ENCODE measurements around the gene SLC25A10.

SLC25A10 gene

DNA sequence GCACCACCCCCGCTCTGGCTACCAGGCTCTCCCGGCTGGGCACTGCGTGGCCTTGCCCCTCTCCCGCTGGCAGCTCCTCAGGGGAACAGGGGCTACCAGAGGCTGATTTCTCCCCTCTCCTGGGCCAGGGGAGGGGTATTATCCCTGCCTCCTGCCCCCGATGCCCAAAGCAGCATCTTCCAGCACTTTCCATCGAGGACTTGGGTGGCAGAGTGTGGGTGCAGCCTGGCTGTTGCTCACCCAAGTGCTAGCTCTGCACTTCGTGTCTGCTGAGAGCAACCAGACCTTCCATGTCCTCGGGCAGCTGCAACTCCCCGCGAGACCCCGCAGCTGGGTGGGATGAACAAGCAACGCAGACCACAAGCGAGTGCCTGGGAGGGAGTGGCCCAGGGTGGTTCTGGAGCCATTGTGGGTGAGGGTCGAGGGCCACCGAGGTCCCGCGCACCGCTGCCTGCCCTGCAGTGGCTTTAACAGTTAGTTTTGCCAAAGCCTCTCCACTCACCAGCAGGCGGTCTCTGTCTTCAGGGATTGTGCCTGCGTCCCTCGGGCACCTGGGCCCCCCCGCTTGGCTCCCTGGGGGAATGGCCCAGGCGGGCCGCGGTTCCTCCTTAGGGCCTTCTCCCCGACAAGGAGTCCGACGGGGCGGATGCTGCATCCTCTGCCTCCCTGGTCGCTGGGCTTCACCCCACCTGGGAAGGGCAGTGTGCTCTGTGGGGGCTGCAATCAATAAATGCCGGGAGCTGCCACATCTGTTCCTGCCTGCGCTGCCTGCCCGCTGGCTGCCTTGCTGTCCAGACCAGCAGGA is 8.4 kb downstream of the SLC25A10 start:
- H3K9ac ChIP-seq (ENCODE audit: low read length): no peak overlapping the region
- no peaks in the 10 kb centered on the region for H3K36me3 ChIP-seq (ENCODE audit: insufficient read depth, low read length)
- H3K4me1 ChIP-seq (ENCODE audit: insufficient read depth, low read length): no peaks in the 10 kb centered on the region
- no peak overlapping the region for H3K4me3 ChIP-seq (ENCODE audit: low read depth in 1 of 2, low read length in 2 of 2)
- H3K9me3 ChIP-seq (ENCODE audit: low read length): no peaks in the 10 kb centered on the region
- H3K27me3 ChIP-seq (ENCODE audit: control insufficient read depth in 1 of 2, insufficient read depth in 2 of 2, low read length in 2 of 2): no peaks in the 10 kb centered on the region
- H3K27ac ChIP-seq (ENCODE audit: low read depth, low read length): no peak overlapping the region

DNA sequence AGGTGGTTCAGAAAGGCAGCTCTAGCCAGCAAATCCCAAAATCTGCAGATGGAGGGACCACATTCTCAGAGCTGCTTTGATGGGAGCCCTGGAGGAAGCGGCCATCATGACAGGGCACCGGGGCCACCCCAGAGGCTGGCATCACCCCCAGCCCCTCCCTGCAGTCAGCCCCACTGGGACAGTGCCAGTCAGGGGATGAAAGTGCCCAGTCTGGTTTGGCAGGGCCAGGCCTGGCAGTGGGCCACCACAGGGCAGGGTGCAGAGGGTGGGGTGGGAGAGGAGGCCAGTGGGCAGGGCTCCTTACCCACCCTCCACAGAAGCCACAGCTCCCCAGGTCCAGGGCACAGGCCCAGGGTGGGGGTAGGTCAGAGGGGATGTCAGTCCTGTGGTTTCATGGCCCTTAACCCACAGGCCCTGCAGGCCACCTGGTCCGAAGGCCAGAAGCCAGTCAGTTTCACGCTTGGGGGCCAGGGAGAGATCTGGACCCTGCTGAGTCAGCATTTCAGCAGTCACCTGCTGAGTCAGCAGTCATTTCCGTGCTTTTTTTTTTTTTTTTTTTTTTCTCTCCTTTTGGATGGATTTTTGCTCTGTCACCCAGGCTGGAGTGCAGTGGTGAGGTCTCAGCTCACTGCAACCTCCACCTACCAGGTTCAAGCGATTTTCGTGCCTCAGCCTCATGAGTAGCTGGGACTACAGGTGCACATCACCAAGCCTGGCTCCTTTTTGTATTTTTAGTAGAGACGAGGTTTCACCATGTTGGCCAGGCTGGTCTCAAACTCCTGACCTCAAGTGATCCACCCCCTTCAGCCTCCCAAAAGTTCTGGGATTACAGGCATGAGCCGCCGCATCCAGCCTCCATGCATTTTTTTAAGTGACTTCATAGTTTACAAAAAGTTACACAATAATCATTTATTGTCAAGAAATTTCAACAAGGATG is 10.4 kb downstream of the SLC25A10 start:
- Histone ChIP-seq H3K27me3 (ENCODE audit: control insufficient read depth in 1 of 2, insufficient read depth in 2 of 2, low read length in 2 of 2) (no peaks in the 10 kb centered on the region), H3K4me1 (ENCODE audit: insufficient read depth, low read length) (no peaks in the 10 kb centered on the region), H3K27ac (ENCODE audit: low read depth, low read length) (no peak overlapping the region), H3K36me3 (ENCODE audit: insufficient read depth, low read length) (no peaks in the 10 kb centered on the region), H3K9me3 (ENCODE audit: low read length) (no peaks in the 10 kb centered on the region), H3K9ac (ENCODE audit: low read length) (no peak overlapping the region), H3K4me3 (ENCODE audit: low read depth in 1 of 2, low read length in 2 of 2) (no peak overlapping the region)

DNA sequence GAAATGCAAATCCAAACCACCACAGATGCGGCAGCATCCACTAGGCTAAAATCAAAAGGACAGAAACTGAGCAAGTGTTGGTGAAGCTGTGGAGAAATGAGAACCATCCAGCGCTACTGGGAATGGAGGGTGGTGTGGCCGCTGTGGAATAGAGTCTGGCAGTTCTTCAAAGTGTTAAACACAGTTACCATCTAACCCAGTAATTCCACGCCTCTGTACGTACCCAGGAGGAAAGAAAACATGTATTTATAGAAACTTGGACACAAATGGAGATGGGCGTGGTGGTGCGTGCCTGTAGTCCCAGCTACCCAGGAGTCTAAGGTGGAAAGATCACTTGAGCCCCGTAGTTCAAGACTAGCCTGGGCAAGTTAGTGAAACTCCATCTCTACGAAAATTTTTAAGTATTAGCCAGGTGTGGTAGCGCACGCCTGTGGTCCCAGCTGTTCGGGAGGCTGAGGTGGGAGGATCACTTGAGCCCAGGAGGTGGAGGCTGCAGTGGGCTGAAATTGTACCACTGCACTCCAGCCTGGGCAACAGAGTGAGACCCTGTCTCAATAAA is 11.6 kb downstream of the SLC25A10 start:
- H3K27ac ChIP-seq (ENCODE audit: low read depth, low read length): no peak overlapping the region
- H3K4me1 ChIP-seq (ENCODE audit: insufficient read depth, low read length): no peaks in the 10 kb centered on the region
- no peaks in the 10 kb centered on the region for H3K36me3 ChIP-seq (ENCODE audit: insufficient read depth, low read length)
- H3K27me3 ChIP-seq (ENCODE audit: control insufficient read depth in 1 of 2, insufficient read depth in 2 of 2, low read length in 2 of 2): peaks cover 0 to under 1% of the 10 kb centered on the region in 2 donors
- H3K9ac ChIP-seq (ENCODE audit: low read length): no peak overlapping the region
- H3K9me3 ChIP-seq (ENCODE audit: low read length): no peaks in the 10 kb centered on the region
- no peak overlapping the region for H3K4me3 ChIP-seq (ENCODE audit: low read depth in 1 of 2, low read length in 2 of 2)

DNA sequence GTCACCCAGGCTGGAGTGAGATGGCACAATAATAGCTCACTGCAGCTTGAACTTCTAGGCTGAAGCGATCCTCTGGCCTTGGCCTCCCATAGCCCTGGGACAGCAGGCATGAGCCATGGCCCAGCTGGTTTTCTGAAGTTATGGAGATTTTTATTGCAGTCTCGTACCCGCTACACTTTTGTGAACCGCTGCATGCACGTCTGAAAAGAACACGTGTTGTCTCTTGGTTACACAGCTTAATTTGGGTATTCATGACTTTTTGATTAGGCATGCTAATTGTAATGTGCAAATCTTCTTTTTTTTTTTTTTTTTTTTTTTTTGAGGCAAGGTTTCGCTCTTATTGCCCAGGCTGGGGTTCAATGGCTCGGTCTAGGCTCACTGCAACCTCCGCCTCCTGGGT is 13.4 kb downstream of the SLC25A10 start:
- H3K27me3 ChIP-seq (ENCODE audit: control insufficient read depth in 1 of 2, insufficient read depth in 2 of 2, low read length in 2 of 2): peaks cover 0 to 6% of the 10 kb centered on the region in 2 donors
- H3K36me3 ChIP-seq (ENCODE audit: insufficient read depth, low read length): no peaks in the 10 kb centered on the region
- H3K4me1 ChIP-seq (ENCODE audit: insufficient read depth, low read length): no peaks in the 10 kb centered on the region
- no peak overlapping the region for H3K9ac ChIP-seq (ENCODE audit: low read length)
- H3K4me3 ChIP-seq (ENCODE audit: low read depth in 1 of 2, low read length in 2 of 2): no peak overlapping the region
- no peak overlapping the region for H3K27ac ChIP-seq (ENCODE audit: low read depth, low read length)
- H3K9me3 ChIP-seq (ENCODE audit: low read length): no peaks in the 10 kb centered on the region

DNA sequence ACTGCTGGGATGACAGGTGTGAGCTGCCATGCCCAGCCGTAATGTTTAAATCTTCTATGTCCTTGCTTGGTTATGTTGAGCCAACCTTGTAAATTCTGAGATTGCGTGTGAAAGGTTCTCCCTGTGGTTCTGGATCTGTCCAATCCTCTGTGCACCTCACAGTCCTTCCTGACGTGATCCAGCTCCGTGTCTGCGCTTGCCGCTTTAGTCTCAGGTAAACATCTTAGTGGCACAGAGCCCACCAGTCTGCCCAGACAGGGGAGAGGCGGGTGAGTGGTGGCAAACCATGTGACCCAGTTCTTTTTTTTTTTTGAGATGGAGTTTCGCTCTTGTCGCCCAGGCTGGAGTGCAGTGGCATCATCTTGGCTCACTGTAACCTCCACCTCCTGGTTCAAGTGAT is 13.9 kb downstream of the SLC25A10 start:
- no peaks in the 10 kb centered on the region for H3K36me3 ChIP-seq (ENCODE audit: insufficient read depth, low read length)
- H3K4me1 ChIP-seq (ENCODE audit: insufficient read depth, low read length): no peaks in the 10 kb centered on the region
- H3K9ac ChIP-seq (ENCODE audit: low read length): no peak overlapping the region
- peaks cover 0 to 6% of the 10 kb centered on the region in 2 donors for H3K27me3 ChIP-seq (ENCODE audit: control insufficient read depth in 1 of 2, insufficient read depth in 2 of 2, low read length in 2 of 2)
- no peak overlapping the region for H3K27ac ChIP-seq (ENCODE audit: low read depth, low read length)
- H3K4me3 ChIP-seq (ENCODE audit: low read depth in 1 of 2, low read length in 2 of 2): no peak overlapping the region
- H3K9me3 ChIP-seq (ENCODE audit: low read length): no peaks in the 10 kb centered on the region

DNA sequence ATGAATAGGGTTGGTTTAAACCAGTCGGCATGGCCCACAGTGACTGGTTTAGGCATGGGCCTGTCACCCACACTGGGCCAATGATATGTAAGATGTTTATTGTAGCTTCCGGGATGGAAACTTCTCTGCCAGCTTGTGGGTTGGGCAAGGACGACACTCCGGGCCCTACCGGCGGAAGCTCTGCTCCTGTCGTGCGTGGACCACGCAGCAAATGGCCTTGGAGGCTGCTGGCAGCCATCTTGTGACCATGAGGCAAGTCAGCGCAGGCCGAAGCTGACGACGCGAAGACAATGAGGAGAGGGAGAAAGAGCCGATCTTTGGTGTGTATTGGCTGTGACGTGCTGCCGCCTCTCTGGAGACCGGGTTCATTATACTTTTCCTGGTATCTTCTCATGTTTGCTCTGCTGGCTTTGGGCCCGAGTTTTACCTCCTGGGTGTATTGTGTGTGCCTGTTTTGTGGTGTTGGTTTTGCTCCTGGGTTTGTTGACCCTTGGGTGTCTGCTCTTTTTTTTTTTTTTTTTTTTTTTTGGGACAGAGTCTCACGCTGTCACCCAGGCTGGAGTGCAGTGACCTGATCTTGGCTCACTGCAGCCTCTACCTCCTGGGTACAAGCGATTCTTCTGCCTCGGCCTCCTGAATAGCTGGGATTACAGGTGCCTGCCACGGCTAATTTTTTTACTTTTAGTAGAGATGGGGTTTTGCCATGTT is 15.4 kb downstream of the SLC25A10 start:
- Histone ChIP-seq H3K27ac (ENCODE audit: low read depth, low read length) (no peak overlapping the region), H3K9me3 (ENCODE audit: low read length) (no peaks in the 10 kb centered on the region), H3K4me1 (ENCODE audit: insufficient read depth, low read length) (no peaks in the 10 kb centered on the region), H3K9ac (ENCODE audit: low read length) (no peak overlapping the region), H3K27me3 (ENCODE audit: control insufficient read depth in 1 of 2, insufficient read depth in 2 of 2, low read length in 2 of 2) (peaks cover 0 to 12% of the 10 kb centered on the region in 2 donors), H3K4me3 (ENCODE audit: low read depth in 1 of 2, low read length in 2 of 2) (no peak overlapping the region), H3K36me3 (ENCODE audit: insufficient read depth, low read length) (no peaks in the 10 kb centered on the region)

DNA sequence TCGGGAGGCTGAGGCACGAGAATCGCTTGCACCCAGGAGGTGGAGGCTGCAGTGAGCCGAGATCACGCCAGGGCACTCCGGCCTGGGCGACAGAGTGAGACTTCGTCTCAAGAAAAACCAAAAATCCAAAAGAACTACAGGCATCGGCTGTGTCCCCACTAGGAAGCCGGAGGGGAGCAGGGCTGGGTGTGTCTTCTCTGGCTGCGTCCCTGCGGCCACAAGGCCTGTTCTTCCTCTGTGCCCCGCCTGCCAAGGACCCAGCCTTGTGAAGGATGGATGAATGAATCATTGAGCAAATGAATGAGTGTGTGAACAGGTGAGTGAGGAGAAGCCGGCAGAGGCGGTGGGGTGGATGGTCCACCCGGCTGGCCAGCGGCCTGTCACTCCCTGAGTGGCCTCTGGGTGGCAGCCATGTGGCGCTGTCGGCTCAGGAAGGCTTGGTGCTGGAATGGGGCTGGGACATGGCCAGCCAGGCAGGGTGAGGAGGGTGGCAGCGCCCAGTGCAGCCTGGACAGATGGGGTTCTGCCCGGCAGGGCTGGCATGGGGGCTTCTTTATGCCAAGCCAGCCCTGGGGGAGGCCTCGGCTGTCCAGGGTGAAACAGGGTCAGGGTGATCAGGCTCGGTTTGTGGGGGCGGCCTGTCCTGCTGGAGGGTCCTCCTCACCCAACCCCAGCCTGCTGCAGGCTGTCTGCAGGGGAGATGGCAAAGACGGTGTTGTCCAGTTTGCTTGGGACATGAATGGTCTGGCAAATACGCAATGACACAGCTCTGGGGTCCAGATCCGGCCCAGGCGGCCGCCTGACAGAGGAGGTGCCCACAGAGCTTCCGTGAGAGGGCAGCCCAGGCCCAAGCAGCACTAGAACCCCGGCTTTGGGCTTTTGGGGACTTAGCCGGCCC is 21.7 kb downstream of the SLC25A10 start:
- Histone ChIP-seq H3K4me3 (ENCODE audit: low read depth in 1 of 2, low read length in 2 of 2) (no peak overlapping the region), H3K27ac (ENCODE audit: low read depth, low read length) (no peak overlapping the region), H3K9me3 (ENCODE audit: low read length) (no peaks in the 10 kb centered on the region), H3K36me3 (ENCODE audit: insufficient read depth, low read length) (no peaks in the 10 kb centered on the region), H3K4me1 (ENCODE audit: insufficient read depth, low read length) (no peaks in the 10 kb centered on the region), H3K27me3 (ENCODE audit: control insufficient read depth in 1 of 2, insufficient read depth in 2 of 2, low read length in 2 of 2) (peaks cover 0 to 23% of the 10 kb centered on the region in 2 donors), H3K9ac (ENCODE audit: low read length) (no peak overlapping the region)

DNA sequence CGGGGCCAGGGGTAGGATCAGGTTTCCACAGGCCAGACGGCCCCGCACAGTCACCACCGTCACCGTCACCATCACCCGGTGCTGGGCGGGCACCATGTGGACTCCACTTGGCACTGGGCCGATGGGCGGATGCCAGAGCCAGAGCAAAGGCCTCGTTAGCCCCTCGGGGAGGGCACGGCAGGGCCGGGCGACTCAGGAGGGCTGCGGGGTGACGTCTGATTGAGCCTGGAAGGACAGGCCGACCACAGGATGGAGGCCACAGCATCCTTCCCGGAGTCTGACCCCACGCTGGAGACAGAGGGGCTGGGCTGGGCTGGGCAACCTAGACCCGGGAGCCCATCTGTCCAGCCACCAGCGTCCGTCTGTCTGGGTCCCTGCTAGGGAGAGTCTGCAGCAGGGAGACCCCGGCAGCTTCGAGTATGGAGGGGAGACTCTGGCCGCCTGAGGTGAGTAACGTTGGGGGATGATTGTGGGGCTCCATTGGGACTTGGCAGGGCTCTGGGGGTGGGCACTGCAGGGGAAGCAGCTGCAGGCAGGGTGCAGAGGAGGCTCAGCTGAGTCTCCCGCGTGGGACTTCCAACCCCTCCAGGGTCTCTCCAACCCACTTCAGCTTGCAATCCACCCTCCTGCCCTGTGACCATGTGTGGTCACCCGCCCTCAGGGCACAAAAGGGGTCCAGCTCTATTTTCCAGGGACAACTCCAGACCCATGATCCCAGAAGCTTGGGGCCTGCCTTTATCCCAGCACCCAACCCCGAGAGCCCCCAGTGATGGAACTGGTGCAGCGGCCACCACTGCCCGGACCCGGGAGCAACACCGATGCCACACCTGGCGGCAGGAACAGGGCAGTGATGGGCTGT is 22.6 kb downstream of the SLC25A10 start:
- no peaks in the 10 kb centered on the region for H3K4me1 ChIP-seq (ENCODE audit: insufficient read depth, low read length)
- H3K4me3 ChIP-seq (ENCODE audit: low read depth in 1 of 2, low read length in 2 of 2): no peak overlapping the region
- H3K9ac ChIP-seq (ENCODE audit: low read length): no peak overlapping the region
- no peaks in the 10 kb centered on the region for H3K9me3 ChIP-seq (ENCODE audit: low read length)
- peaks cover 0 to 18% of the 10 kb centered on the region in 2 donors for H3K27me3 ChIP-seq (ENCODE audit: control insufficient read depth in 1 of 2, insufficient read depth in 2 of 2, low read length in 2 of 2)
- H3K36me3 ChIP-seq (ENCODE audit: insufficient read depth, low read length): no peaks in the 10 kb centered on the region
- no peak overlapping the region for H3K27ac ChIP-seq (ENCODE audit: low read depth, low read length)

DNA sequence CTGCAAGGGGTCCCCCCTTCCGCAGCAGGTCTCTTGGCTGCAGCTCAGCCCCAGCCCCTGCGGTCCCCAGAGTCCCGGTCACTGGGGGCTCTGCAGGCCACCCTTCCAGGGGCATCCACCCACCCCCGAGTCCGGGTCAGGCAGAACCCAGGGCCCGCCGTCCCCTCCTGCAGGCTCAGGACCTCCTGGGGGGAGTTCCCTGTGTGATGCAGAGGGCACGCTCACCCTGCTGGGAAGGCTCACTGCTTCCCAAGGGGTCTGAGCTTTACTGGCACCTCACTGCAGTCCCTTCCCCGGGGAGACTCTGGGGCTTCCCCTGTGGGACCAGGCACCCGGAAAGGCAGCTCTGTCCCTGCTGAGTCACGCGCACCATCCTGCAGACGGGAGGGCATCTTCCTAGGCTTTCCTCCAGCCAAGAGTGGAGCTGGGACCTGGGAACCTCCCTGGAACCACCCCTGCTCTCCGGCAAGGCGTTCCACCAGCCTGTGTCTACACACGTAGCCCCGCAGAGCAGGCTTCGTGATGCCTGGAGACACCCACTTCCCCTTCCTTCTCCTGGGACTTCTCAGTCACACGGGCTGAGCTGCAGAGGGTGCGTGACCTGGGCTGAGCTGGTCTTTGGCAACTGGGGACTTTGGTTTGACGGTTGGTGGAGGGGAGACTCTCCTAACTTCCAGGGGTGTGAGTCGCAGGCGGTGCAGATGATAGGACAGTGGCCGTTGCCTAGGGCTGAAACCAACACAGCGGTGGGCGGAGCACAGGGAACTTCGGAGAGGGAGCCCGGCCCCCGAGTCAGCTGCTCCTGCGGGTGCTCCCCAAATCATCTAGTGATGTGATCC is 23.4 kb downstream of the SLC25A10 start:
- Histone ChIP-seq H3K4me3 (ENCODE audit: low read depth in 1 of 2, low read length in 2 of 2) (no peak overlapping the region), H3K36me3 (ENCODE audit: insufficient read depth, low read length) (no peaks in the 10 kb centered on the region), H3K4me1 (ENCODE audit: insufficient read depth, low read length) (no peaks in the 10 kb centered on the region), H3K9ac (ENCODE audit: low read length) (no peak overlapping the region), H3K27me3 (ENCODE audit: control insufficient read depth in 1 of 2, insufficient read depth in 2 of 2, low read length in 2 of 2) (peaks cover 0 to 18% of the 10 kb centered on the region in 2 donors), H3K9me3 (ENCODE audit: low read length) (no peaks in the 10 kb centered on the region), H3K27ac (ENCODE audit: low read depth, low read length) (no peak overlapping the region)
